Stimulated activated CD4-positive, alpha-beta T cell treated with anti-CD3 and anti-CD28 coated beads, Interleukin-15, amount 100 ng/mL, for 1 hour (primary cell): ENCODE results near the gene C14orf132.
A peak's percentile ranks its signal among the peaks of the same experiment; 100 is the strongest.

ENCODE experiments used
- DNase-seq, 2 donors: peaks; one replicate each; pipeline ENCODE4 v3.0.0-alpha.2; 2020; ENCODE audit warnings: low read depth in 1 of 2, low spot score in 1 of 2

The C14orf132 gene

GRCh38 chr14:96097752-96098151 lies 58.6 kb downstream of the C14orf132 start:
- no peak for DNase-seq

GRCh38 chr14:96098309-96098998 lies 59.3 kb downstream of the C14orf132 start:
- DNase-seq, result no peak

GRCh38 chr14:96098999-96099335 lies 59.8 kb downstream of the C14orf132 start:
- no peak for DNase-seq

GRCh38 chr14:96100161-96101064 lies 61.3 kb downstream of the C14orf132 start:
- peak; percentile 40 to 50 for DNase-seq

GRCh38 chr14:96102081-96102856 lies 63.1 kb downstream of the C14orf132 start:
- no peak for DNase-seq

- no peak for DNase-seq
Measured at GRCh38 chr14:96103075-96103474, 63.9 kb downstream of the C14orf132 start.

GRCh38 chr14:96103560-96104460 lies 64.6 kb downstream of the C14orf132 start:
- DNase-seq, result no peak

GRCh38 chr14:96104469-96105057 lies 65.4 kb downstream of the C14orf132 start:
- DNase-seq, result no peak

- no peak for DNase-seq
Measured at GRCh38 chr14:96105089-96105925, 66.1 kb downstream of the C14orf132 start.

- no peak for DNase-seq
Measured at GRCh38 chr14:96105926-96106441, 66.8 kb downstream of the C14orf132 start.

- no peak for DNase-seq
Measured at GRCh38 chr14:96106891-96107290, 67.7 kb downstream of the C14orf132 start.

GRCh38 chr14:96108061-96108795 lies 69.1 kb downstream of the C14orf132 start:
- DNase-seq, result no peak

GRCh38 chr14:96108911-96109310 lies 69.7 kb downstream of the C14orf132 start:
- no peak for DNase-seq

- no peak for DNase-seq
Measured at GRCh38 chr14:96109596-96110355, 70.6 kb downstream of the C14orf132 start.

- DNase-seq, result no peak
Measured at GRCh38 chr14:96112032-96112431, 72.9 kb downstream of the C14orf132 start.

- no peak for DNase-seq
Measured at GRCh38 chr14:96114002-96114401, 74.8 kb downstream of the C14orf132 start.

GRCh38 chr14:96117101-96117897 lies 78.1 kb downstream of the C14orf132 start:
- no peak for DNase-seq
